Measurements from ENCODE around the gene MEIOSIN.

- TF ChIP-seq POLR2A (conservative IDR thresholded peaks at IDR 0.05) (no peak), POU5F1 (IDR thresholded peaks at IDR 0.05; ENCODE audit: borderline replicate concordance, low read depth, low read length, partially characterized antibody) (no peak), CTCF (IDR thresholded peaks at IDR 0.05 in 2 of 3, conservative IDR thresholded peaks at IDR 0.05 in 1 of 3; ENCODE audit: insufficient read depth in 2 of 3, low read depth in 1 of 3, low read length in 3 of 3) (no peak), TAF1 (IDR thresholded peaks at IDR 0.05; ENCODE audit: control insufficient read depth, extremely low read depth, insufficient read depth, low read length, severe bottlenecking) (no peak), MAFK (IDR thresholded peaks at IDR 0.05; ENCODE audit: low read length) (no peak), HNRNPLL (IDR thresholded peaks at IDR 0.05; ENCODE audit: low read depth, low read length, poor library complexity, severe bottlenecking) (no peak), XRCC3 (IDR thresholded peaks at IDR 0.05) (no peak), BDP1 (IDR thresholded peaks at IDR 0.05; ENCODE audit: insufficient read depth, insufficient read length) (no peak), AFF1 (IDR thresholded peaks at IDR 0.05; ENCODE audit: low read depth in 1 of 2, partially characterized antibody in 2 of 2) (no peak), HDAC6 (IDR thresholded peaks at IDR 0.05; ENCODE audit: low read depth, low read length) (no peak), EP300 (IDR thresholded peaks at IDR 0.05; ENCODE audit: low read length) (no peak), ETS1 (conservative IDR thresholded peaks at IDR 0.05; ENCODE audit: control insufficient read depth, low read depth, low read length) (no peak)
Observed at GRCh38 chr19:45733160-45733810, at the start of gene MEIOSIN.
